ENCODE data around the gene AGK. TPM values are rescaled to one million over a fixed set of nuclear protein-coding genes. Genes with fewer than 3 reads are reported as not detected.

The AGK gene
- total RNA-seq, 1 donor from 2014 or later, result 27.8 TPM

DNA sequence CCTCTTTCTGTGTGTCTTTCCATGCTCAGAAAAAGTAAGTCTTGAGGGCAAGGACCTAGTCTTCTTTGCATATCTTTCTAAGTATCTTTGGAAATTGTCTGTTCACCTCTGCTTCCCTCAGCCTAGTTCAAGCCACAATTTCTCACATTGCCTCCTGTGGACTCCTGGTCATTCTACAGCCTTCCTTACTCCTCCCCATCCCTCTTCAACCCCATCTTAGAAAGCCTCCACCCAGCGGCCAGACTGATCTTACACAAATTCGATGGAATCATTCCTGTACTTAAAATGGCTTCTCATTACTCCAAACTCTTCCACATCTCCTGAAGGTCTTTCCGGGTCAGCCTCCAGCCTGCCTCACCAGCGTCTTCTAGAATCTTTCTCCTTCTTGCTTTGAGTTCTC, 24.1 kb upstream of the AGK start:
- Mint-ChIP-seq H3K9me3 (ENCODE audit: unreplicated experiment) (no peaks in the 10 kb centered on the region), H3K27ac (ENCODE audit: unreplicated experiment) (no peak overlapping the region), H3K4me3 (ENCODE audit: unreplicated experiment) (no peak overlapping the region), H3K36me3 (ENCODE audit: unreplicated experiment) (no peaks in the 10 kb centered on the region), H3K4me1 (ENCODE audit: unreplicated experiment) (no peaks in the 10 kb centered on the region), H3K27me3 (ENCODE audit: unreplicated experiment) (peaks cover 13% of the 10 kb centered on the region)
- no peak for DNase-seq (ENCODE audit: extremely low spot score, unreplicated experiment)
- no peak for TF ChIP-seq CTCF (IDR thresholded peaks at IDR 0.05)

DNA sequence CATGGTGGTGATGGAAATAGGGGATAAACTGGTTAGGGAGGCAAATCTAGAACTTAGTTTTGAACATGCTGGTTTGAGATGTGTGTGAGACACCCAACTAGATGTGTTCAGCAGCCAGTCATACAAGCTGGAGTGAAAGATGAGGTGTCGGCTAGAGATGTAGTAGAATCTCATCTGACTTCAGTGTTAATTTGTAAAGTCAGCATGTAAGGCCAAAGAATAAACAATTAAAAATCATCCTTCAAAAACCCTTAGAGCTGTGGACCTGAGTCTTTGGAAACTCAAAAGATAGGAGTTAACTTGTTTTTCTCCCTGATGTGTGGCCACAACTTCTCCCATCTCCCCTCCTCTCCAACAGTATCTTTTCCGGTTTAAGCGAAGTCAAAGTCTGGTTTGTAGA, 22.8 kb upstream of the AGK start:
- H3K9me3 Mint-ChIP-seq (ENCODE audit: unreplicated experiment), result no peaks in the 10 kb centered on the region
- DNase-seq (ENCODE audit: extremely low spot score, unreplicated experiment), result no peak

DNA sequence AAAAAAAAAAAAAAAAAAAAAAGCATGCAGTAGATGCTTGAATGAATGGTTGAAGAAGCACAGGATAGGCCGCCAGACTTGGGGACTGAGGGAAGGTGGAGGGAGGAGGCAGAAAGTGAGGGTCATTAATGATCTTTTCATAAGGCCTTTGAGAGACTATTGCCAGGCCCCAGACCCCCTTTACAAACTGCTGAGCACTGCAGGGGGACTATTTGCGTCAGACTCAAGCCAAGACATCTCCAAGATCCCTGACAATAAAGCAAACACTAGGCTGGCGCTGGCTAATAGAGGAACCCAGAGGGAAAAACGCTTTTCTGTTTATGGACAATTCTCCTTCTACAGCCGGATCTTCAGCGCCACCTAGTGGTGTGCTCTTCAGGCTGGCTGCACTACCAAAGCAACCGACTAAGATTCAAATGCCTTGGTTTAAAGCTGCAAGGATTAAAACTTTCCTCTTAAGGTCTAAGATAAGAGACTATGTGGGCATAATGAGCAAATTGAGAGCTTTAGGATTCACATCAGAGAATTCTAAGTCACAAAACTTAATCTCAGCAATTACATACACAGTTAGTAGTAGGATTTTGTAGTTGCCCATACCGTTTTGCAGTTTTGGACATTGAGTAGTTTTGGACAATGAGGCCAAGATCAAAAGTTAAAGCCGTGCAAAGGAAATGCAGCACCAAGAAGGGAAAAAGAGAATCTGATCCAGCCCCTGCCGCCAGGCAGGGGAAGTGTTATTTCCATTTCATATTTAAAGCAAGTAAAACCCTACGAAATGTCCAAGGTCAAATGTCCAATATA, 17.9 kb upstream of the AGK start:
- H3K4me1 Mint-ChIP-seq (ENCODE audit: unreplicated experiment), result peaks cover 2% of the 10 kb centered on the region

More for the DNA sequence above, 22.8 kb upstream of the AGK start:
- Mint-ChIP-seq H3K27ac (ENCODE audit: unreplicated experiment) (no peak overlapping the region), H3K27me3 (ENCODE audit: unreplicated experiment) (peaks cover 13% of the 10 kb centered on the region), H3K4me1 (ENCODE audit: unreplicated experiment) (peaks cover 2% of the 10 kb centered on the region), H3K4me3 (ENCODE audit: unreplicated experiment) (no peak overlapping the region), H3K36me3 (ENCODE audit: unreplicated experiment) (no peaks in the 10 kb centered on the region)
- no peak for TF ChIP-seq CTCF (IDR thresholded peaks at IDR 0.05)

GRCh38 chr7:141534757-141535737, 16.2 kb upstream of the AGK start:
- DNase-seq (ENCODE audit: extremely low spot score, unreplicated experiment), result peak; percentile 8
- peaks cover 22% of the 10 kb centered on the region for H3K27me3 Mint-ChIP-seq (ENCODE audit: unreplicated experiment)
- no peak overlapping the region for H3K4me3 Mint-ChIP-seq (ENCODE audit: unreplicated experiment)
- H3K4me1 Mint-ChIP-seq (ENCODE audit: unreplicated experiment), result peaks cover 2% of the 10 kb centered on the region
- TF ChIP-seq CTCF (IDR thresholded peaks at IDR 0.05), result no peak
- no peaks in the 10 kb centered on the region for H3K9me3 Mint-ChIP-seq (ENCODE audit: unreplicated experiment)
- no peak overlapping the region for H3K27ac Mint-ChIP-seq (ENCODE audit: unreplicated experiment)
- no peaks in the 10 kb centered on the region for H3K36me3 Mint-ChIP-seq (ENCODE audit: unreplicated experiment)

More for the DNA sequence above, 17.9 kb upstream of the AGK start:
- TF ChIP-seq CTCF (IDR thresholded peaks at IDR 0.05), result peak; percentile 97
- no peak for DNase-seq (ENCODE audit: extremely low spot score, unreplicated experiment)
- H3K27me3 Mint-ChIP-seq (ENCODE audit: unreplicated experiment), result peaks cover 14% of the 10 kb centered on the region
- H3K36me3 Mint-ChIP-seq (ENCODE audit: unreplicated experiment), result no peaks in the 10 kb centered on the region
- H3K9me3 Mint-ChIP-seq (ENCODE audit: unreplicated experiment), result no peaks in the 10 kb centered on the region
- no peak overlapping the region for H3K27ac Mint-ChIP-seq (ENCODE audit: unreplicated experiment)
- H3K4me3 Mint-ChIP-seq (ENCODE audit: unreplicated experiment), result no peak overlapping the region

DNA sequence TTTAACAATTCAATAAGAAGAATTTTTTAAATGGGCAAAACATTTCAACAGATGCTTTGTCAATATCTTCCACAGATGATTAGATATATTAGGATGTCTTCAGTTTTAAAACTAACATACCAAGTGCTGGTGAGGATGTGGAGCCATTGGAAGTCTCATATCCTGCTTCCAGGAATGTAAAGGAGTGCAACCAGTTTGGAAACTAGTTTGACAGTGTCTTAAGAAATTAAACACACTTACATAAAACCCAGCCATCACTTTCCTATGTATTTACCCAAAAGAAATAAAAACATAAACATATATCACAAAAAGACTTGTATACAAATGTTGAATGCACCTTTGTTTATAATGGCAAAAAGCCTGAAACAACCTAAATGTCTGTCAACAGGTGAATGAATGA, 13.3 kb upstream of the AGK start:
- no peak for TF ChIP-seq CTCF (IDR thresholded peaks at IDR 0.05)
- DNase-seq (ENCODE audit: extremely low spot score, unreplicated experiment), result no peak
- no peak overlapping the region for H3K4me3 Mint-ChIP-seq (ENCODE audit: unreplicated experiment)
- no peaks in the 10 kb centered on the region for H3K9me3 Mint-ChIP-seq (ENCODE audit: unreplicated experiment)
- peaks cover 2% of the 10 kb centered on the region for H3K4me1 Mint-ChIP-seq (ENCODE audit: unreplicated experiment)
- H3K27ac Mint-ChIP-seq (ENCODE audit: unreplicated experiment), result no peak overlapping the region
- no peaks in the 10 kb centered on the region for H3K36me3 Mint-ChIP-seq (ENCODE audit: unreplicated experiment)
- H3K27me3 Mint-ChIP-seq (ENCODE audit: unreplicated experiment), result peaks cover 30% of the 10 kb centered on the region

Measured in osteocyte (in vitro differentiated cells).